Lower leg skin (tissue), 3 donors: ENCODE data around the gene CABP2.
"Not testable (repeated sequence)": the region's sequence is repeated elsewhere in the genome, so short reads cannot be mapped to it uniquely, and the experiment has no call there.

ENCODE experiments used
- CTCF ChIP-seq, 3 donors: fragments of 450-650 bp; IDR thresholded peaks; one replicate each; pipeline ENCODE4 v1.5.1; 2016; ENCODE audit warnings: antibody characterized with exemption in 3 of 3, mild to moderate bottlenecking in 3 of 3, moderate library complexity in 2 of 3
- POLR2A ChIP-seq, 2 donors: fragments of 450-650 bp; IDR thresholded peaks; one replicate each; pipeline ENCODE4 v1.6.1; 2016 to 2017; ENCODE audit warnings: antibody characterized with exemption in 2 of 2, mild to moderate bottlenecking in 1 of 2, moderate library complexity in 1 of 2

GRCh38 chr11:67563705-67564114 lies 40.5 kb upstream of the CABP2 start:
- TF ChIP-seq CTCF, POLR2A (IDR thresholded peaks at IDR 0.05): not testable (repeated sequence)
